Measurements from ENCODE around the gene NAP1L1. TPM values are rescaled to one million over a fixed set of nuclear protein-coding genes. Genes with fewer than 3 reads are reported as not detected.

The NAP1L1 gene
- total and polyA plus RNA-seq, 2 experiments from 2014 or later, result 180 to 190 TPM

- Histone ChIP-seq H2AFZ (no peak overlapping the region), H4K20me1 (ENCODE audit: insufficient read depth) (no peaks in the 10 kb centered on the region), H3F3A (ENCODE audit: insufficient read depth) (peaks cover 38% of the 10 kb centered on the region; the same call in 1 of the 2 replicates), H3K9ac (no peak overlapping the region), H3K4me2 (ENCODE audit: unreplicated experiment) (no peak overlapping the region), H3K79me2 (ENCODE audit: insufficient read depth) (peaks cover 95% of the 10 kb centered on the region), H3K4me3 (no peak overlapping the region), H3K27ac (no peak overlapping the region), H3K27me3 (replicated peaks; ENCODE audit: insufficient read depth) (no peaks in the 10 kb centered on the region), H3K4me1 (ENCODE audit: insufficient read depth) (peaks cover 5% of the 10 kb centered on the region; the same call in 1 of the 2 replicates), H3K9me2 (ENCODE audit: insufficient read depth) (no peaks in the 10 kb centered on the region), H3K36me3 (ENCODE audit: low read depth) (peaks cover 93% of the 10 kb centered on the region), H3K9me3 (ENCODE audit: low read depth) (no peaks in the 10 kb centered on the region)
- no peak for DNase-seq
- in situ Hi-C loops (cut with MboI), result no loop called here
- no peak for TF ChIP-seq EZH2phosphoT487 (IDR thresholded peaks at IDR 0.05; ENCODE audit: insufficient read depth, low read depth)
- TF ChIP-seq EZH2 (IDR thresholded peaks at IDR 0.05; ENCODE audit: insufficient read depth, poor library complexity, severe bottlenecking), result no peak
- 74 to 80% methylated on average over 2 of the region's 2 CpGs for WGBS, 2 experiments (ENCODE audit: low coverage in 1 of 2, low lambda C conversion rate in 2 of 2, missing lambda C conversion rate in 2 of 2)
These were observed 29.1 kb downstream of the NAP1L1 start for GRCh38 chr12:76055393-76055792.

GRCh38 chr12:76049575-76050251 lies 34.8 kb downstream of the NAP1L1 start:
- H3K9me3 ChIP-seq (ENCODE audit: low read depth), result no peaks in the 10 kb centered on the region
- H2AFZ ChIP-seq, result no peak overlapping the region
- peaks cover 43% of the 10 kb centered on the region for H3K79me2 ChIP-seq (ENCODE audit: insufficient read depth)
- no peaks in the 10 kb centered on the region for H3K9me2 ChIP-seq (ENCODE audit: insufficient read depth)
- H3F3A ChIP-seq (ENCODE audit: insufficient read depth), result peaks cover 36% of the 10 kb centered on the region; the same call in 1 of the 2 replicates
- in situ Hi-C loops (cut with MboI), result no loop called here
- H3K9ac ChIP-seq, result no peak overlapping the region
- no peak overlapping the region for H3K4me2 ChIP-seq (ENCODE audit: unreplicated experiment)
- no peaks in the 10 kb centered on the region for H3K27me3 ChIP-seq (replicated peaks; ENCODE audit: insufficient read depth)
- DNase-seq, result no peak
- no peak overlapping the region for H3K27ac ChIP-seq
- WGBS, 2 experiments (ENCODE audit: low coverage in 1 of 2, low lambda C conversion rate in 2 of 2, missing lambda C conversion rate in 2 of 2), result 86 to 88% methylated on average over 4 of the region's 4 CpGs
- no peak overlapping the region for H3K4me3 ChIP-seq
- TF ChIP-seq EZH2phosphoT487 (IDR thresholded peaks at IDR 0.05; ENCODE audit: insufficient read depth, low read depth) (no peak), EZH2 (IDR thresholded peaks at IDR 0.05; ENCODE audit: insufficient read depth, poor library complexity, severe bottlenecking) (no peak)
- peaks cover 11% of the 10 kb centered on the region; the same call in 1 of the 2 replicates for H3K4me1 ChIP-seq (ENCODE audit: insufficient read depth)
- H4K20me1 ChIP-seq (ENCODE audit: insufficient read depth), result no peaks in the 10 kb centered on the region
- H3K36me3 ChIP-seq (ENCODE audit: low read depth), result peaks cover 96% of the 10 kb centered on the region

GRCh38 chr12:76047742-76048141 lies 36.7 kb downstream of the NAP1L1 start:
- H3K9ac ChIP-seq, result no peak overlapping the region
- in situ Hi-C loops (cut with MboI), result no loop called here

GRCh38 chr12:76047060-76047459 lies 37.4 kb downstream of the NAP1L1 start:
- Histone ChIP-seq H3K4me1 (ENCODE audit: insufficient read depth) (peaks cover 7% of the 10 kb centered on the region; the same call in 1 of the 2 replicates), H3F3A (ENCODE audit: insufficient read depth) (peaks cover 34% of the 10 kb centered on the region), H3K36me3 (ENCODE audit: low read depth) (peaks cover 89% of the 10 kb centered on the region), H3K79me2 (ENCODE audit: insufficient read depth) (peaks cover 17% of the 10 kb centered on the region), H3K9me2 (ENCODE audit: insufficient read depth) (no peaks in the 10 kb centered on the region), H3K9me3 (ENCODE audit: low read depth) (no peaks in the 10 kb centered on the region), H3K9ac (no peak overlapping the region), H3K4me3 (no peak overlapping the region), H3K27ac (no peak overlapping the region), H3K27me3 (replicated peaks; ENCODE audit: insufficient read depth) (no peaks in the 10 kb centered on the region), H4K20me1 (ENCODE audit: insufficient read depth) (no peaks in the 10 kb centered on the region), H3K4me2 (ENCODE audit: unreplicated experiment) (no peak overlapping the region), H2AFZ (no peak overlapping the region)
- in situ Hi-C loops (cut with MboI), result no loop called here
- 95 to 100% methylated on average over 2 of the region's 2 CpGs for WGBS, 2 experiments (ENCODE audit: low coverage in 1 of 2, low lambda C conversion rate in 2 of 2, missing lambda C conversion rate in 2 of 2)
- DNase-seq, result no peak
- TF ChIP-seq EZH2phosphoT487 (IDR thresholded peaks at IDR 0.05; ENCODE audit: insufficient read depth, low read depth) (no peak), EZH2 (IDR thresholded peaks at IDR 0.05; ENCODE audit: insufficient read depth, poor library complexity, severe bottlenecking) (no peak)

More at GRCh38 chr12:76047742-76048141, 36.7 kb downstream of the NAP1L1 start:
- H3K27ac ChIP-seq, result no peak overlapping the region
- H3K9me3 ChIP-seq (ENCODE audit: low read depth), result no peaks in the 10 kb centered on the region
- no peaks in the 10 kb centered on the region for H4K20me1 ChIP-seq (ENCODE audit: insufficient read depth)
- H3K36me3 ChIP-seq (ENCODE audit: low read depth), result peaks cover 93% of the 10 kb centered on the region
- H3K4me3 ChIP-seq, result no peak overlapping the region
- peaks cover 34% of the 10 kb centered on the region for H3F3A ChIP-seq (ENCODE audit: insufficient read depth)
- no peak overlapping the region for H2AFZ ChIP-seq
- peaks cover 11% of the 10 kb centered on the region; the same call in 1 of the 2 replicates for H3K4me1 ChIP-seq (ENCODE audit: insufficient read depth)
- peaks cover 24% of the 10 kb centered on the region for H3K79me2 ChIP-seq (ENCODE audit: insufficient read depth)
- H3K9me2 ChIP-seq (ENCODE audit: insufficient read depth), result no peaks in the 10 kb centered on the region
- WGBS, 2 experiments (ENCODE audit: low coverage in 1 of 2, low lambda C conversion rate in 2 of 2, missing lambda C conversion rate in 2 of 2), result 95 to 98% methylated on average over 2 of the region's 2 CpGs
- TF ChIP-seq EZH2 (IDR thresholded peaks at IDR 0.05; ENCODE audit: insufficient read depth, poor library complexity, severe bottlenecking), result no peak
- no peak for TF ChIP-seq EZH2phosphoT487 (IDR thresholded peaks at IDR 0.05; ENCODE audit: insufficient read depth, low read depth)
- DNase-seq, result peak; percentile 9
- no peak overlapping the region for H3K4me2 ChIP-seq (ENCODE audit: unreplicated experiment)
- H3K27me3 ChIP-seq (replicated peaks; ENCODE audit: insufficient read depth), result no peaks in the 10 kb centered on the region

Measured in GM23248 (cell line).